NCI-H345 treated with DMSO at 0.1 percent for 48 hours (cell line): ENCODE data around the gene KCNB1.

Experiments
- DNase-seq: peaks from one replicate; lab custom pipeline; 2025; ENCODE audit not compliant: unreplicated experiment; lab: John Stamatoyannopoulos, UW

Gene KCNB1

GRCh38 chr20:49501917-49502316 lies 19.4 kb upstream of the KCNB1 start:
- DNase-seq: no peak

DNA sequence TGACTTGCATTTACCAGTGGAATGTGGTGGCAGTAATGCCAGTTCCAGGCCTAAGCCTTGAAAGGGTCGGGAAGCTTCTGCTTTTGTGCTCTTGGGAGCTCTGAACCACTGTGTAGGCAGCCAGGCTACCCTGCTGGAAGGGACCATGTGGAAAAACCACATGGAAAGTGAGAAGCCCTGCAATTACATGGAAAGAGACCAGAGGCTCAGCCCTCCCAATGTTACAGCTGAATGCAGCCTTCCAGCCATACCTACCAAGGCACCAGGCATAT lies 14.9 kb upstream of the KCNB1 start:
- no peak for DNase-seq

DNA sequence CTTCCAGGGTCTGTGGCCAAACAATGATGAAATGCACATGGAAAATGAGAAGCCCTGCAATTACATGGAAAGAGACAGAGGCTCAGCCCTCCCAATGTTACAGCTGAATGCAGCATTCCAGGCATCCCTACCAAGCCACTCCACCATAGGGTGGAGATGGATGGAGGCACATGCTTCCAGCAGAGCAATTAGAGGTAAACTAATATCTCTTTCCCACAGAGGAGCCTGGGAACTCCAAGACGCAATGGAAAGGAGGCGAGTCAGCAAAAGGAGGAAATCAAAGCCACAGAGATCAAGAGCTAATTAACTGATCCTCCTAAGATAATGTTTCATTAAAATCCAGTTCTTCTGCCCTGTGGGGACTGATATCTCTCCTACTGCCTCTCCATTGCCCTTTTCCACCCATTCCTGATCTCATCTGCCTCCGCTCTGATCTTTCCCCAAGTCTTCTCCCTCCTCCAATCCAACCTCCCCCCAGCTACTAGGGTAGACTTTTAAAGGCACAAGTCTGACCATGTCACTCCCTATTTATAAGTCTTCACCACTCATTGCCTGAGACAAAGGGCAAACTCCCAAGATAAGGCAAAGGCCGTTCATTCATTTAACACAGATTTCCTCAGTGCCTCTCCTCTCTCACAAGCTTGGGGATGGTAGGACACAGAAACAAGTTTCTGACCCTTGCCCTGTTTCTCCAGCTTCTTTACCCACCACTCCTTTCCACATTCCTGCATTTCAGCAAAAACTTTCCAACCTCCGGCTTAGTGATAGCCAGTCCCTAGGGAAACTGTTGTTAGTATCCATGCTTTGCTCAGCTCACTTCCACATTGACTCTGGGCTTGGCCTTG lies 14.3 kb upstream of the KCNB1 start:
- DNase-seq: no peak

DNA sequence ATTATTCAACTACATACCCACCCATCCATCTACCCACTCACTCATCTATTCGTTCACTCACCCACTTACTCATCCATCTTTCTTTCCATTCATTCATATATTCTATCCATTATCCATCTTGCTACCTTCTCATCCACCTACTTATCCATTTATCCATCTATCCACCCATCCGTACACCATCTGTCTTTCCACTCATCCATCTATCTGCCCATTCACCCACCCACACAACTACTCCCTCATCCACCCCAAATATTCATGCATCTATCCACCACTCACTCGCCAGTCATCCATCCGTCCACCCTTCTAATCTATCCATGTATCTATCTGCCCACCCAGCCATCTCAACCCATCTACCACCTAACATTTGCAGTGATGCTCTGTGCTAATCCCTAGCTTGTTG lies 13.6 kb upstream of the KCNB1 start:
- DNase-seq: no peak

- no peak for DNase-seq
Observed at GRCh38 chr20:49490689-49491088, 8.2 kb upstream of the KCNB1 start.

DNA sequence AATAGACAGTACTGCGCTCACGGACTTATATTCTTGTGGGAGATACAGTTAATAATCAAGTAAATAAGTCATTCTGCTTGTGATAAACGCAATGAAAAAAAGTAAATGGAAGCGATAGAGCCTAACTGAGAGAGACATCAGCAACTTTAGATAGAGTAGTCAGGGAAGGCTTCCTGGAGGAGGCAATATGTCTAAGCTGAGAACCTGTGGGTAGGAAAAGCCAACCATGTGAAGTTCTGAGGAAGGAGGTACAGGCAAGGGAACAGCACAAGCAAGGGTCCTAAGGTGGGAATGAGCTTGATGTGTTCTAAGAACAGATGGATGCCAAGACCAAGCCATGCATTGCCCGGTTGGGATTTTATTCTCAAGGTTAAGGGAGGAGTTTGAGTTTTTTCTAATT lies 7.2 kb upstream of the KCNB1 start:
- no peak for DNase-seq

GRCh38 chr20:49486064-49486463 lies 3.6 kb upstream of the KCNB1 start:
- DNase-seq: no peak

DNA sequence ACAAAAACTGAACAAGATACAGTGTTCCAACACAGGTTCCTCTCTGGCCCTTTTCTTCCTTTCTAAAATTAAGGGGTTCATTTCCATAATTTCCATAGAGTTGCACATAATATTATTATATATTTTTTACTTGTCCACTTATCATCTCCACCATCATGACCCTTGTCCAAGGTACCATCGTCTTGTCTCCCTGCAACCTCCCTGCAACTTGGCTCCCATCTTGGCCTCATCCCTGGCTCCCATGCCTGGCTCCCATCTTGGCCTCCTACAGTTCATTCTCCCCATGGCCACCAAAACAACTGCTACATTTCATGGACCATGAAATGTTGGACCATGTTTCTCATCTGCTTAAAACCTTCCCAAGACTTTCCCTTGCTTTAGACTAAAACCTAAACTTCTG lies 3.1 kb upstream of the KCNB1 start:
- DNase-seq: no peak

DNA sequence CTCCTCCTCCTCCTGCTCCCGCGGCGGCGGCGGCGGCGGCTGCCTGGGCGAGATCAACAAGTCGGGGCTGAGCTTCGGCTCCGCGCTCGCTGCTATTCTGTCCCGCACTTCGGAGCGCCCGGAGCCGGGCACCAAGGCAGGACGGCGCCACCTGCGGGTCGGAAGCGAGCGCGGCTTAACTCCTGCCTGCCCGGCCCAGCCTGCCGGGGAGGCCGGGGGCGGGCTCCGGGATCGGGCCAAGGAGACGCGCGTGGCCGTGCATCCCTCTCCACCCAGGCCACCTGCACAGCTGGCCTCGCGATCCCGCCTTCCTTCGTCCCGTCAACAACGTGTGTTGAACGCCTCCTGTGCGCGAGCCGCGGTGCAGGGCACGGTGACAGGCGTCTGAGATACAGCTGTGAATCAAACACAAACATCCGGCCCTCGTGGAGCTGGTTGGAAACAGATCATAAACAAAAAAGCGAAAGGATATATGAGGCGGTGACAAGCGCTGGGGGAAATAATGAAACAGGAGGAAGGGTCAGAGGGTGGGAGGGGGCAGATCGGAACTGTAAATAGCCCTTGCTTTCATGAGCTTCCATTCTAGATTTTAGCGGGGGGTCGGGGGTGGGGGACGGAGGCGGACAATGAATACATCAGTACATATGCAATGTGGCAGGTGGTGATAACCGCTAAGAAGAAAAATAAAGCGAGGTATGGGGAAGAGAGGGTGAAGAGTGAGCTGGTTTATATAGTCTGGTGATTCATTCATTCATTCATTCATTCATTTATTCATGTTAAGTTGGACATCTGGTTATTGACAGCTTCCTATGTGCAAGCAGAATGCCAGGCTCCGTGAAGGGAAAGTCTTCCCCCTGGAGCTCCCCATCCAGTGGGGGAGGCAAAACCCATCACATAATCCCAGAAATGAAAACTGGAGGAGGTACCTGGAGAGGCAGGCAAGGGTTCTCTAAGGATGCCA lies 2.0 kb upstream of the KCNB1 start:
- DNase-seq: peak; percentile 72

- DNase-seq: no peak
Observed at GRCh38 chr20:49483696-49484123, 1.2 kb upstream of the KCNB1 start.

- no peak for DNase-seq
Observed at GRCh38 chr20:49483018-49483695, 689 bp upstream of the KCNB1 start.

GRCh38 chr20:49482173-49482572 lies 295 bp downstream of the KCNB1 start:
- DNase-seq: no peak

DNA sequence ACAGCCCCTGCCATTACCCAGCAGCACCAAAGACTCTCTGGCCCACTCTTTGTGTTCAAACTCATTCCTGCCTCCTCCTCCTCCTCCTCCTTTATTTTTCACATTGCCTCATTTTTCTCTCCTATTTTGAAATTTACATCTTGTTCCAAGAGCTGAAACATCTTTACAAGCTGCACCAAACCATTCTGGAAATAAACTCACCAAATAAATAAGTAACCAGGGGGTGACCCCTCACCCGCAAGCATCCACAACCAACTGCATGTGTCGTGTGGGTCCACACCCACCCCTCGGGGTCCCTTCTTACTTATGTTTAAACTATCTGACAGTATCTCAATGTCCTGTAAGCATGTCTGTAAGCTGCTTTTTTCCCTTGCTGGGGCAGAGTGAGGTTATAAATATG lies 1.4 kb downstream of the KCNB1 start:
- DNase-seq: no peak

DNA sequence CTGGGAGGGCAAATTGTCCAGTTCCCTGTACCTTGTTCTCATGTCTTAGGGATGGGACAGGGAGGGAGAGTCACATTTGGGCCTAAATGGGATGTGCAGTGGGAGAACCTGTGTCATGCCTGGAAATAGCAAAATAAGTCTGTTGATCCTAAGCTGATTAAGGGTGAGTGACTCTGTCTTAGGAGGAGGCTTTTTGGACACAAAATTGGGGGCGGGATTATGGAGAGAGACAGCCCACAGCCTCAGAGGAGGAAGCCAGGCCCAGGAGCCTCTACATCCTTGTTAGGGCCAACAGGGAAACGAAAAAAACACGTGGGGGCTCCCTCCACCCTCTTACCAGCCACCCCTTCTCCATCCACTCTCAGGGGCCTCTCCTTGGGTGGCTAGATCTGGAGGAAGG lies 2.2 kb downstream of the KCNB1 start:
- no peak for DNase-seq

DNA sequence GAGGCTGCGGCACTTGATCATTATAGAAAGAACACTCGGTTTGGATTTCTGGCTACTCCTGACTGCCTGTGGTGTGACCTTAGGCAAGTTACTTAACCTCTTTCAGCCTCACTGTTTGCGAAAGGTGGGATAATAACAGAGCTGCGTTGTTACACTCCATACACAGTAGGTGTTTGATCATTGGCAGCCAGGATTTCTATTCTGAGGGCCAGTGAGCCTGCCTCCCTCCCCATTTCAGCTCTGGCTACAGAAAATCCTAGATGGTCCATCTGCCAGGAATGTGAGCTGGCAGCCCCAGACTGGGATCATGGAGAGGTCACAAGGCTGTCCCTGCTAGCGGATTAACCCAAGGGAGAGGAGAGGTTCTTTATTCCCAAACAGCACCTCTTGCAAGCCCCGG lies 2.7 kb downstream of the KCNB1 start:
- DNase-seq: no peak

DNA sequence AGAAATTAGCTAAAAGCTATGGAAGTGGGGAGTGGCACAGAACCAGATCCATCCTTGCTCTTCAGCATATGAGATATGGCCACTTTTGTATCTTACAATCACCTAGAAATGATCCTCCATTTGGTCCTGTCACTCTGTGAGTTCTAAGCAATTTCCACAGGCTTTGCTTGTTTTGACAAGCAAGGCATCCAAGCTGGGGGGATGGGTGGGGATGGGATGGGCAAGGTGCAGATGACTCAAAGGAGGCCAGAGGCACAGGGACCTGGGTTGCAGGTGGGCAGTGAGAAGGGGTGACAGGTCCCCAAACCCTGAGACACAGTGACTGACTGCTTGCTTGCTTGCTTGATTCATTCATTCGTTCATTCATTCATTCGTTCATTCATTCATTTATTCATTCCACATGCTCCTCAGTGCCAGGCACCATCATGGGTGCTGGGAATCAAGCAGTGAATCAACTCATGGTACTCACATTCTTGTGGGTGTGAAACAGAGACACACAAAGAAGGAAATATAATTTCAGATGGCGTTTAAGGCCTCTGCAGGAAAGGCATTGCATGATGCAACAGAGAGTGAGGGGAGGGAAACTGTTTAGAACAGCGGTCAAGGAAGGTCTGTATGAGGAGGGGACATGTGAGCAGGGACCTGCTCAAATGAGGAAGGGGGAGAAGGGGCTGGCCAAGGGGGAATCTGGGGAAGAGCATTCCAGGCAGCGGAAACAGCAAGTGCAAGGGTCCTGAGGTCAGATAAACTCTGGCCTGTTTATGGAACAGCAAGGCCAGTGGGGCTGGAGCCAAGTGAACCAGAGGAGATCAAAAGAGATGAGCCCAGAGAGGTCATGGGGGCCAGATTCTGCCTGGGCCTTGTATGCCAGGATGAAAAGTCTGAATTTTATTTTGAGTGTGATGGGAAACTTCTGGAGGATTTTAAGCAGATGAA lies 3.4 kb downstream of the KCNB1 start:
- DNase-seq: no peak

- DNase-seq: no peak
Observed at GRCh38 chr20:49478266-49478665, 4.2 kb downstream of the KCNB1 start.

DNA sequence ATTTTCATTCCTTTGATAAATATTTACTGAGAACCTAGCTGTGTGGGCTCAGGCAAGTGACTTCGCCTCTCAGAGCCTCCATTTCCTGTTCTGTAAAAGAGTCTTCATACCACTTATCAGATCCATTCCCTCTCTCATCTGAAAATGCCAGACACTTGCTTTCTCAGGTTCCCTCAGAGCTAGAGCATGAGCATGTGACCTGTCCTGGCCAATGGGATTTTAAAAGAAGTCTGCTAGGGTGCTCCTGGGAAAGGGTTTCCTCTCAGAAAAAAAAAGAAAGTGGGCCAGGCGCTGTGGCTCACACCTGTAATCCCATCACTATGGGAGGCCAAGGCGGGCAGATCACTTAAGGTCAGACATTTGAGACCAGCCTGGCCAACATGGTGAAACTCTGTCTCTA lies 5.3 kb downstream of the KCNB1 start:
- no peak for DNase-seq

GRCh38 chr20:49476016-49476355 lies 6.5 kb downstream of the KCNB1 start:
- no peak for DNase-seq

GRCh38 chr20:49475292-49476015 lies 7.0 kb downstream of the KCNB1 start:
- DNase-seq: no peak
